Smooth muscle cell (in vitro differentiated cells): Measurements from ENCODE around the gene MST1R. TPM values are rescaled to one million over a fixed set of nuclear protein-coding genes. Genes with fewer than 3 reads are reported as not detected.

ENCODE experiments used
- DNase-seq: peaks from one replicate; lab custom pipeline; 2025; ENCODE audit not compliant: unreplicated experiment; lab: John Stamatoyannopoulos, UW
- H2AFZ ChIP-seq: fragments of 200-600 bp; sonication (generic); 2 replicates; pipeline ENCODE4 v1.6.0; 2016; ENCODE audit warnings: antibody characterized with exemption, low read depth, mild to moderate bottlenecking
- H3F3A ChIP-seq: fragments of 200-600 bp; sonication (generic); 2 replicates; pipeline ENCODE4 v1.6.0; 2017; ENCODE audit warnings: antibody characterized with exemption, low read depth
- H3K27ac ChIP-seq: fragments of 200-600 bp; sonication (generic); 2 replicates; pipeline ENCODE4 v1.5.1; 2016; ENCODE audit warnings: low read depth, mild to moderate bottlenecking
- H3K27me3 ChIP-seq: fragments of 200-600 bp; sonication (generic); 2 replicates; pipeline ENCODE4 v1.6.1; 2016; ENCODE audit warnings: low read depth, mild to moderate bottlenecking
- H3K36me3 ChIP-seq: fragments of 200-600 bp; sonication (generic); 2 replicates; pipeline ENCODE4 v1.5.1; 2016; ENCODE audit warnings: low read depth
- H3K4me1 ChIP-seq: fragments of 200-600 bp; sonication (generic); 2 replicates; pipeline ENCODE4 v1.5.1; 2016; ENCODE audit warnings: low read depth
- H3K4me2 ChIP-seq: fragments of 200-600 bp; sonication (generic); 2 replicates; pipeline ENCODE4 v1.6.0; 2016; ENCODE audit warnings: mild to moderate bottlenecking
- H3K4me3 ChIP-seq: fragments of 200-600 bp; sonication (generic); 2 replicates; pipeline ENCODE4 v1.5.1; 2016; ENCODE audit warnings: mild to moderate bottlenecking
- H3K79me2 ChIP-seq: fragments of 200-600 bp; sonication (generic); 2 replicates; pipeline ENCODE4 v1.6.0; 2016; ENCODE audit warnings: low read depth, mild to moderate bottlenecking
- H3K9ac ChIP-seq: fragments of 200-600 bp; sonication (generic); 2 replicates; pipeline ENCODE4 v1.6.0; 2016; ENCODE audit warnings: low read depth
- H3K9me3 ChIP-seq: fragments of 200-600 bp; sonication (generic); replicated peaks from 2 replicates; pipeline ENCODE4 v1.5.1; 2016; ENCODE audit warnings: low read depth
- H4K20me1 ChIP-seq: fragments of 200-600 bp; sonication (generic); 2 replicates; pipeline ENCODE4 v1.6.0; 2016; ENCODE audit warnings: low read depth
- WGBS: methylation state at CpG from one replicate; pipeline ENCODE4 v1.1.7; 2016; ENCODE audit warnings: low lambda C conversion rate; 5-methylcytosine and 5-hydroxymethylcytosine counted together
- polyA plus RNA-seq: library from polyadenylated mRNA; unstranded; fragments of >200 nt; fragmentation: Nextera tagmentation; extraction: Ambion mirVana; gene quantifications from 2 replicates; pipeline ENCODE4 v1.2.1, GENCODE V29; 2016
- total RNA-seq: library from RNA; depleted of rRNA; stranded (reverse); fragments of >200 nt; gene quantifications from 2 replicates; pipeline ENCODE4 v1.2.3, GENCODE V29; 2014
- TF ChIP-seq, protein P1 (sequence below): fragments of 200-600 bp; sonication (generic); IDR thresholded peaks from 2 replicates; pipeline ENCODE4 v1.5.1; 2017; ENCODE audit warnings: borderline replicate concordance, mild to moderate bottlenecking, antibody characterized with exemption; ENCODE audit not compliant: insufficient read depth, poor library complexity, severe bottlenecking

Gene MST1R
- total and polyA plus RNA-seq, 2 experiments from 2014 or later: 0.59 to 0.63 TPM

DNA sequence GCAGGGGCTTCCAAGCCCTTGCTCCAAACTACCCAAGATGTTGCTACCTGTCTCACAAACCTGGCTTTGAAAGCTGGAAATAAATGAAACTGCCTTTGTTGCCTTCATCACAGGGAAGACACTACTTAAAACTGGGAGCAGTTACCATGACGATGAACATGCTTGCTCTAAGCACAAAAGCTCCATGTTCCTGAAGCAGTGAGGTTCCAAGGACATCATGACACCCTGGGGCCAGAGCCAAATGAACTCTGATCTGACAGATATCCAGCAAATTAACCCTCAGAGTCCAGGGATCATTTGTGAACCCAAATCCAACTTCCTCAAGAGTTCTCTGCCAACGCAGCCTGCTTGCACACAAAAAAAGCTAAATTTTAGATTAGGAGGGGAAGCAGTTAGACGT, 58.0 kb downstream of the MST1R start:
- H3K4me3 ChIP-seq: no peak overlapping the region
- DNase-seq: no peak
- H3K27ac ChIP-seq: no peak overlapping the region
- no peaks in the 10 kb centered on the region for H3K79me2 ChIP-seq
- TF ChIP-seq, protein P1, sequence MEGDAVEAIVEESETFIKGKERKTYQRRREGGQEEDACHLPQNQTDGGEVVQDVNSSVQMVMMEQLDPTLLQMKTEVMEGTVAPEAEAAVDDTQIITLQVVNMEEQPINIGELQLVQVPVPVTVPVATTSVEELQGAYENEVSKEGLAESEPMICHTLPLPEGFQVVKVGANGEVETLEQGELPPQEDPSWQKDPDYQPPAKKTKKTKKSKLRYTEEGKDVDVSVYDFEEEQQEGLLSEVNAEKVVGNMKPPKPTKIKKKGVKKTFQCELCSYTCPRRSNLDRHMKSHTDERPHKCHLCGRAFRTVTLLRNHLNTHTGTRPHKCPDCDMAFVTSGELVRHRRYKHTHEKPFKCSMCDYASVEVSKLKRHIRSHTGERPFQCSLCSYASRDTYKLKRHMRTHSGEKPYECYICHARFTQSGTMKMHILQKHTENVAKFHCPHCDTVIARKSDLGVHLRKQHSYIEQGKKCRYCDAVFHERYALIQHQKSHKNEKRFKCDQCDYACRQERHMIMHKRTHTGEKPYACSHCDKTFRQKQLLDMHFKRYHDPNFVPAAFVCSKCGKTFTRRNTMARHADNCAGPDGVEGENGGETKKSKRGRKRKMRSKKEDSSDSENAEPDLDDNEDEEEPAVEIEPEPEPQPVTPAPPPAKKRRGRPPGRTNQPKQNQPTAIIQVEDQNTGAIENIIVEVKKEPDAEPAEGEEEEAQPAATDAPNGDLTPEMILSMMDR: no peak
- no peak overlapping the region for H3K4me2 ChIP-seq
- H2AFZ ChIP-seq: no peak overlapping the region
- no peaks in the 10 kb centered on the region for H3K9me3 ChIP-seq
- no peaks in the 10 kb centered on the region for H3K36me3 ChIP-seq
- no peaks in the 10 kb centered on the region for H3K27me3 ChIP-seq
- no peaks in the 10 kb centered on the region for H3F3A ChIP-seq
- no peaks in the 10 kb centered on the region for H3K4me1 ChIP-seq
- no peak overlapping the region for H3K9ac ChIP-seq
- H4K20me1 ChIP-seq: no peaks in the 10 kb centered on the region
- WGBS: 96% methylated on average over 3 of the region's 3 CpGs

DNA sequence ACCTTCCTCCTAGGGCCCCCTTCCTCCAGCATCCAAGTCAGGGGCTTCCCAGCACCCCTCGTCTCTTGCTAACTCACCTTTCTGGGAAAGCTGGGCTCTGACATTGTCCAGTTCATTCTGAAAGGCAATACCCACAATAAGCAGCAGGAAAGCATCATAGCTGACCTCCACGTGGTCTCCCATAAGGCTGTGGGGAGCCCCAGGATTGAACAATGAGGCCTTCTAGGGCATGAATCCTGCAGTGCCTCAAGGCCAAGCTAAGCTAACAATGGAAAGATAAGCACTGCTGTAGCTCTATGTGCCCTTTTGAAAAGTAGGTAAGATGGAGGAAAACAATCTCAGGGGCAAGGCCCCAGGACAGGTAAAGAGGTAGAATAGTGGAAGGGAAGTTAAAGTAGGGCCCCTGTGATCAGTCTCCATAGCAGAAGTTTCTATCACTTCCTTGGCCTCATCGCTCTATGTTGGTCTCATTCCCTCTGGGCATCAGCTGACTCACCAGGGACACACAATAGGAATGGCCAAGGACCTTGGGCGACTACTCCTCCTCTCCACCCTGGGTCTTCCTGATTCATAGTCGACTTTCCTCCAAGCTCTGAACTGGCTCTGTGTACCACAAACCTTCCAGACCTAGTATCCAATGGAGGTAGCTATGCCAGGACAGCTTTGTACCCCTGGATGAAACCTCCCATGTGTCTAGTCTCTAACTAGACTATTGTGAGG, 59.0 kb downstream of the MST1R start:
- no peak overlapping the region for H3K4me2 ChIP-seq
- H2AFZ ChIP-seq: no peak overlapping the region
- 79% methylated on average over 5 of the region's 5 CpGs for WGBS
- no peaks in the 10 kb centered on the region for H3F3A ChIP-seq
- no peak overlapping the region for H3K4me3 ChIP-seq
- no peak overlapping the region for H3K27ac ChIP-seq
- no peaks in the 10 kb centered on the region for H3K4me1 ChIP-seq
- DNase-seq: no peak
- no peaks in the 10 kb centered on the region for H3K9me3 ChIP-seq
- TF ChIP-seq, protein P1: no peak
- H3K27me3 ChIP-seq: no peaks in the 10 kb centered on the region
- H3K9ac ChIP-seq: no peak overlapping the region
- no peaks in the 10 kb centered on the region for H3K36me3 ChIP-seq
- no peaks in the 10 kb centered on the region for H3K79me2 ChIP-seq
- no peaks in the 10 kb centered on the region for H4K20me1 ChIP-seq

DNA sequence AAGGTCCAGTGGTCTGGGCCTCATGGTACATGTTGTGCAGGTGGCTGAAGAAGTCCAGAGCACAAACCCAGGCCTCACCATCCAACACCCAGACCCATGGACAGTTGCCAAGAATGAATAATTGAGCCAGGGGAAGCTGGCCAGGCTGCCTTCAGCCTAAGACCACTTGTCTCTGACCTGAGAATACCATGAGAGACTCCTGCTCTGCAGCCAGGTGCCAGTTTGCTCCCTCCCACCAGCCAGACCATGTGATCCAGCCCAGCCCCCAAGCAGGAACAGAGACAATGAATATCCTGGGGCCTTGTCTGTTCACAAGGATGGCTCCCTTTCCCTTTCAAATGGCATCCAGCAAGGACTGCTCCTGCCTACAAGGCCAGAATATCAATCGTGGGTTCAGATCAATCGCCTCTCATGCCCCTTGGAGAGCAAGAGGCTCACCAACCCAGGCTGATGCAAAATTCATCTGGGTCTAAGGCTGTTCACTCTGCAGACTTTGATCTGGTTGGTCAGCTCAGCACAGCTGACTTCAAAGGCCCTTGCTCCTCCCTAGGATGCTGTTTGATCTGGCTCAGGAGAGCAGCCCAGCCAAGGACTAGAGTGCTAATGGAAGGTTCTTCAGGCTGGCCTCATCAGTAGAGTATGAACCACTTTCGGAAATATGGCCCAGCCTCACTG, 60.7 kb downstream of the MST1R start:
- no peak for DNase-seq
- Histone ChIP-seq H4K20me1 (no peaks in the 10 kb centered on the region), H3K4me2 (no peak overlapping the region), H3K9me3 (no peaks in the 10 kb centered on the region), H3K4me3 (no peak overlapping the region), H3K36me3 (no peaks in the 10 kb centered on the region), H3F3A (no peaks in the 10 kb centered on the region), H2AFZ (no peak overlapping the region), H3K27me3 (no peaks in the 10 kb centered on the region), H3K27ac (no peak overlapping the region), H3K9ac (no peak overlapping the region), H3K4me1 (no peaks in the 10 kb centered on the region), H3K79me2 (no peaks in the 10 kb centered on the region)
- 94% methylated on average over 3 of the region's 3 CpGs for WGBS
- TF ChIP-seq, protein P1: no peak
